ENCODE results near the gene SLC28A1.
A peak's percentile ranks its signal among the peaks of the same experiment; 100 is the strongest.
"Not testable (repeated sequence)": the region's sequence is repeated elsewhere in the genome, so short reads cannot be mapped to it uniquely, and the experiment has no call there.

The SLC28A1 gene

GRCh38 chr15:84976746-84977345, 92.4 kb downstream of the SLC28A1 start:
- no peak for DNase-seq

GRCh38 chr15:84979651-84980050, 95.2 kb downstream of the SLC28A1 start:
- no peak for DNase-seq

- DNase-seq: peak; percentile 88
Observed at GRCh38 chr15:84980196-84981053, 96.0 kb downstream of the SLC28A1 start.

GRCh38 chr15:84981054-84981710, 96.7 kb downstream of the SLC28A1 start:
- DNase-seq: peak; percentile 97

- no peak for DNase-seq
Observed at GRCh38 chr15:84981711-84982300, 97.3 kb downstream of the SLC28A1 start, which contains the start of gene PDE8A. PDE8A (plus strand) TSS chr15:84981856; CDS start chr15:84982163, 307 bp downstream.

- DNase-seq: peak; percentile 65
Observed at GRCh38 chr15:84982301-84982920, 97.9 kb downstream of the SLC28A1 start.

GRCh38 chr15:84983294-84983693, 98.8 kb downstream of the SLC28A1 start:
- DNase-seq: no peak

- DNase-seq: no peak
Observed at GRCh38 chr15:84983711-84984110, 99.2 kb downstream of the SLC28A1 start.

GRCh38 chr15:84985158-84985557, 100.7 kb downstream of the SLC28A1 start:
- no peak for DNase-seq

- not testable (repeated sequence) for DNase-seq
Observed at GRCh38 chr15:84987351-84987750, 102.9 kb downstream of the SLC28A1 start.

GRCh38 chr15:84987949-84988624, 103.6 kb downstream of the SLC28A1 start:
- no peak for DNase-seq

GRCh38 chr15:84988909-84989644, 104.6 kb downstream of the SLC28A1 start:
- no peak for DNase-seq

GRCh38 chr15:84990507-84990906, 106.0 kb downstream of the SLC28A1 start:
- DNase-seq: no peak

- DNase-seq: no peak
Observed at GRCh38 chr15:84991014-84991712, 106.7 kb downstream of the SLC28A1 start.

- DNase-seq: no peak
Observed at GRCh38 chr15:84992157-84992944, 107.9 kb downstream of the SLC28A1 start.

All from activated T-cell treated with anti-CD3 and anti-CD28 coated beads, Interleukin-2, amount 50 U/mL, for 1 hour (primary cell).